ENCODE data around the gene NEDD4. TPM values are rescaled to one million over a fixed set of nuclear protein-coding genes. Genes with fewer than 3 reads are reported as not detected.

Gene NEDD4
- total RNA-seq, 1 donor from 2014 or later, result 55.4 TPM

DNA sequence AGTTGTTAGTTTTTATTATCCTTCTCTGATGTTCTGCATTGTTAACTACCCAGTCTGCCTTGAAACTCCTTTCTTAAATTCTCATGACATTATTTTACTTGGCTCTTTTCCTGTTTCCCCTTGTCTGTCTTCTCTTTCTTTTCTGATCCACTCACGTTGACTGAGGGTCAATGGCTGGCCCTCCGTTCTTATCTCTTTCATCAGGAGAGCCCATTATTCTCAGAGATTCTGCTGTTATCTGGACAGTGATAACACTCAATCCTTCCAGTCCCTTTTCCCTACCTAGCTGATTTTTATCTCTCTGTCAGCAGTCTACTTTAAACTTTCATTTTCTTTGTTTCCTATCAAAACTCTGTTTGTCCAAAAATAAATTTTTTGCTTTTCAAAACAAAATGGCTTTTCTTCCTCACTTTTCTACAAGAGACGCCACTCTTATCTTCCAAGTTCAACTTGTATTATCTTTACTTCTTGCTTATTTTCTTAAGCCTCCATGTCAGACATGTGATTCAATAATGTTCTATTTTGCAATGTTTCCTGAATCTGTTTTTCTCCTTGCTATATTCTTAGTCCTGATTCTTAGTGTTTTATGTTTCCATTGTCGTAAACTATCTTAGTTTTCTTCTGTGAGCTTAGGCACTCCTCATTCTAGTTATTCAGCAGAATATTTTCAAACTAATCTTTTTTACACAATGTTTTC lies 120.2 kb downstream of the NEDD4 start:
- peaks cover 29% of the 10 kb centered on the region for H3K4me1 Mint-ChIP-seq (ENCODE audit: low read depth, unreplicated experiment)
- no peaks in the 10 kb centered on the region for H3K27me3 Mint-ChIP-seq (ENCODE audit: low read depth, unreplicated experiment)
- Histone ChIP-seq H4K20me1 (ENCODE audit: insufficient read depth, low read length) (peaks cover 7% of the 10 kb centered on the region), H3K27me3 (ENCODE audit: insufficient read depth, low read length) (no peaks in the 10 kb centered on the region), H3K9ac (ENCODE audit: low read length) (peak overlapping the region; percentile 32), H3K4me2 (ENCODE audit: low read length) (peak overlapping the region; percentile 75), H3K4me1 (ENCODE audit: insufficient read depth, low read length) (peaks cover 7% of the 10 kb centered on the region), H3K79me2 (ENCODE audit: insufficient read depth, low read length) (peaks cover 40% of the 10 kb centered on the region), H3K9me3 (ENCODE audit: insufficient read depth, low read depth, low read length) (no peaks in the 10 kb centered on the region), H3K27ac (ENCODE audit: low read depth, low read length) (peak overlapping the region; percentile 31), H3K4me3 (ENCODE audit: insufficient read depth, low read depth, low read length) (no peak overlapping the region), H3K36me3 (ENCODE audit: insufficient read depth, low read length) (no peaks in the 10 kb centered on the region), H2AFZ (ENCODE audit: low read depth, low read length) (no peak overlapping the region)
- peak overlapping the region; percentile 6 for H3K27ac Mint-ChIP-seq (ENCODE audit: unreplicated experiment)
- no peak overlapping the region for H3K4me3 Mint-ChIP-seq (ENCODE audit: unreplicated experiment)
- DNase-seq (ENCODE audit: low read depth) (peak; percentile 15), FAIRE-seq (no peak)
- H3K9me3 Mint-ChIP-seq (ENCODE audit: unreplicated experiment), result no peaks in the 10 kb centered on the region
- peaks cover 9% of the 10 kb centered on the region for H3K36me3 Mint-ChIP-seq (ENCODE audit: low read depth, unreplicated experiment)
- no peak for TF ChIP-seq EZH2 (IDR thresholded peaks at IDR 0.05; ENCODE audit: insufficient read depth, low read length)
- TF ChIP-seq, protein P1, sequence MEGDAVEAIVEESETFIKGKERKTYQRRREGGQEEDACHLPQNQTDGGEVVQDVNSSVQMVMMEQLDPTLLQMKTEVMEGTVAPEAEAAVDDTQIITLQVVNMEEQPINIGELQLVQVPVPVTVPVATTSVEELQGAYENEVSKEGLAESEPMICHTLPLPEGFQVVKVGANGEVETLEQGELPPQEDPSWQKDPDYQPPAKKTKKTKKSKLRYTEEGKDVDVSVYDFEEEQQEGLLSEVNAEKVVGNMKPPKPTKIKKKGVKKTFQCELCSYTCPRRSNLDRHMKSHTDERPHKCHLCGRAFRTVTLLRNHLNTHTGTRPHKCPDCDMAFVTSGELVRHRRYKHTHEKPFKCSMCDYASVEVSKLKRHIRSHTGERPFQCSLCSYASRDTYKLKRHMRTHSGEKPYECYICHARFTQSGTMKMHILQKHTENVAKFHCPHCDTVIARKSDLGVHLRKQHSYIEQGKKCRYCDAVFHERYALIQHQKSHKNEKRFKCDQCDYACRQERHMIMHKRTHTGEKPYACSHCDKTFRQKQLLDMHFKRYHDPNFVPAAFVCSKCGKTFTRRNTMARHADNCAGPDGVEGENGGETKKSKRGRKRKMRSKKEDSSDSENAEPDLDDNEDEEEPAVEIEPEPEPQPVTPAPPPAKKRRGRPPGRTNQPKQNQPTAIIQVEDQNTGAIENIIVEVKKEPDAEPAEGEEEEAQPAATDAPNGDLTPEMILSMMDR (IDR thresholded peaks at IDR 0.05; ENCODE audit: insufficient read depth, low read depth, low read length), result no peak

DNA sequence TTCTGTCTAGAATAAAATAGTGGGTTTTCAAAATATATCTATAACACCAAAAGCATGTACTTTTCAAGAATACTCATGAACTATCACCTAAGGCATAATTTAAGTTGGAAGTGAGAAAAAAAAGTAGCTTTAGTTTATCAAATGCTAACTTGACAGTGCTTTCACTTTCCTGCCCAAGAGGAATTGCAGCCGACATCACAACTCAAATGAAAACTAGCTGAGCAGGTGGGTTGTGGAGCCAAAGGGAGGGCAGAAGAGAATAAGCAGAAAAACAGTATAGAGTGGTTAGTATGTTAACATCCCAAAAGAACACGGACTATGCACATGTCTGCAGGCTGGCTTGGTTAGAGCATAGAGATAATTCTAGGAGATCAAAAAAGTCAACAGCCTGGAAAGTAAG lies 120.9 kb downstream of the NEDD4 start:
- Mint-ChIP-seq H3K27ac (ENCODE audit: unreplicated experiment) (no peak overlapping the region), H3K9me3 (ENCODE audit: unreplicated experiment) (no peaks in the 10 kb centered on the region)
- no peak for FAIRE-seq

DNA sequence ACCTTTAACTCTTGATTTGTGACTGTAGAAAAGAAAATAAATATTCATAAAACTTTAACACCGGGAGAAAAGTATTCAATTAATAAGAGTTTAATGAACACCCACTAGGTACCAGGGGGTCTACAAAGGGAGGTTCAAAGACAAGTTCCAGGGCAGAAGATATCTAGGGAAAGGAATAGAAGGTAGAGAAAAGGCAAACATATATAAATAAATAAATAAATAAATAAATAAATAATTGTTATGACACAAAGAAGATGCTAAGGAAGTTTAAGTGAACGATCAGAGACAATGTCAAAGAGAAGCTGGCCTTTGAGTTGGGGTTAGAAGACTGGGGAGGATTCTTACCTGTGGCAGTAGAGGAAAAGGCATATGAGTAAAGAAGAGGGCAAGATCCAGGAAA lies 123.8 kb downstream of the NEDD4 start:
- FAIRE-seq (no peak), DNase-seq (ENCODE audit: low read depth) (no peak)
- no peak overlapping the region for H3K9ac ChIP-seq (ENCODE audit: low read length)
- H2AFZ ChIP-seq (ENCODE audit: low read depth, low read length), result no peak overlapping the region
- no peak overlapping the region for H3K4me2 ChIP-seq (ENCODE audit: low read length)
- H3K4me1 ChIP-seq (ENCODE audit: insufficient read depth, low read length), result peaks cover 7% of the 10 kb centered on the region
- TF ChIP-seq EZH2 (IDR thresholded peaks at IDR 0.05; ENCODE audit: insufficient read depth, low read length), result no peak
- TF ChIP-seq, protein P1 (IDR thresholded peaks at IDR 0.05; ENCODE audit: insufficient read depth, low read depth, low read length), result no peak
- H3K27ac Mint-ChIP-seq (ENCODE audit: unreplicated experiment), result no peak overlapping the region
- peaks cover 12% of the 10 kb centered on the region for H3K79me2 ChIP-seq (ENCODE audit: insufficient read depth, low read length)
- no peak overlapping the region for H3K27ac ChIP-seq (ENCODE audit: low read depth, low read length)
- no peaks in the 10 kb centered on the region for H3K36me3 ChIP-seq (ENCODE audit: insufficient read depth, low read length)
- no peaks in the 10 kb centered on the region for H3K27me3 ChIP-seq (ENCODE audit: insufficient read depth, low read length)
- no peaks in the 10 kb centered on the region for H3K27me3 Mint-ChIP-seq (ENCODE audit: low read depth, unreplicated experiment)
- H3K4me3 Mint-ChIP-seq (ENCODE audit: unreplicated experiment), result no peak overlapping the region
- H3K9me3 Mint-ChIP-seq (ENCODE audit: unreplicated experiment), result no peaks in the 10 kb centered on the region
- peaks cover 7% of the 10 kb centered on the region for H4K20me1 ChIP-seq (ENCODE audit: insufficient read depth, low read length)
- no peaks in the 10 kb centered on the region for H3K9me3 ChIP-seq (ENCODE audit: insufficient read depth, low read depth, low read length)
- peaks cover 32% of the 10 kb centered on the region for H3K4me1 Mint-ChIP-seq (ENCODE audit: low read depth, unreplicated experiment)
- no peak overlapping the region for H3K4me3 ChIP-seq (ENCODE audit: insufficient read depth, low read depth, low read length)
- peaks cover 7% of the 10 kb centered on the region for H3K36me3 Mint-ChIP-seq (ENCODE audit: low read depth, unreplicated experiment)

More for the DNA sequence above, 120.9 kb downstream of the NEDD4 start:
- Histone ChIP-seq H2AFZ (ENCODE audit: low read depth, low read length) (no peak overlapping the region), H3K36me3 (ENCODE audit: insufficient read depth, low read length) (no peaks in the 10 kb centered on the region), H3K9ac (ENCODE audit: low read length) (peak overlapping the region; percentile 32), H3K4me1 (ENCODE audit: insufficient read depth, low read length) (peaks cover 7% of the 10 kb centered on the region), H3K4me3 (ENCODE audit: insufficient read depth, low read depth, low read length) (no peak overlapping the region), H3K27me3 (ENCODE audit: insufficient read depth, low read length) (no peaks in the 10 kb centered on the region), H4K20me1 (ENCODE audit: insufficient read depth, low read length) (peaks cover 7% of the 10 kb centered on the region), H3K79me2 (ENCODE audit: insufficient read depth, low read length) (peaks cover 36% of the 10 kb centered on the region), H3K9me3 (ENCODE audit: insufficient read depth, low read depth, low read length) (no peaks in the 10 kb centered on the region), H3K27ac (ENCODE audit: low read depth, low read length) (no peak overlapping the region), H3K4me2 (ENCODE audit: low read length) (peak overlapping the region; percentile 75)
- DNase-seq (ENCODE audit: low read depth), result no peak
- Mint-ChIP-seq H3K4me1 (ENCODE audit: low read depth, unreplicated experiment) (peaks cover 32% of the 10 kb centered on the region), H3K4me3 (ENCODE audit: unreplicated experiment) (no peak overlapping the region), H3K36me3 (ENCODE audit: low read depth, unreplicated experiment) (peaks cover 9% of the 10 kb centered on the region), H3K27me3 (ENCODE audit: low read depth, unreplicated experiment) (no peaks in the 10 kb centered on the region)
- no peak for TF ChIP-seq EZH2 (IDR thresholded peaks at IDR 0.05; ENCODE audit: insufficient read depth, low read length)

All from astrocyte (in vitro differentiated cells and primary cell).